IMR-90 (cell line): ENCODE measurements around the gene PTPRU. TPM values are rescaled to one million over a fixed set of nuclear protein-coding genes. Genes with fewer than 3 reads are reported as not detected.
A peak's percentile ranks its signal among the peaks of the same experiment; 100 is the strongest.

ENCODE experiments used
- ATAC-seq: fragments of 200-7000 bp; cut with Tn5 transposase; 2 replicates; pipeline ENCODE4 v1.9.1; 2020; ENCODE audit warnings: low read depth, mild to moderate bottlenecking, moderate library complexity
- BruUV-seq: library from RNA; stranded (reverse); fragments of 400-500 nt; replicated peaks from 2 replicates; lab custom pipeline; 2021; lab: Mats Ljungman, UMichigan
- CTCF ChIA-PET: fragments of 300-600 bp; formaldehyde crosslinking; extraction: SDS; loops from one replicate; lab custom pipeline; 2021; ENCODE audit warnings: antibody characterized with exemption; lab: Yijun Ruan, JAX
- POLR2A ChIA-PET: fragments of 300-600 bp; sonication (Branson Sonifier 250); formaldehyde crosslinking; loops from one replicate; lab custom pipeline; 2022; ENCODE audit warnings: antibody characterized with exemption; ENCODE audit not compliant: unreplicated experiment; lab: Charles Lee
- DNase-seq: peaks from one replicate; pipeline ENCODE4 v3.0.0; 2013
- H2AFZ ChIP-seq: replicated peaks from 2 replicates; pipeline ENCODE3; 2013; ENCODE audit warnings: low read length, mild to moderate bottlenecking; ENCODE audit not compliant: poor library complexity
- H2AK5ac ChIP-seq: 2 replicates; pipeline ENCODE4 v1.6.1; 2013; ENCODE audit warnings: low read depth, low read length, inconsistent platforms
- H2AK9ac ChIP-seq: replicated peaks from 2 replicates; pipeline ENCODE3; 2013; ENCODE audit warnings: mild to moderate bottlenecking, low read depth, low read length, moderate library complexity; ENCODE audit not compliant: poor library complexity
- H2BK120ac ChIP-seq: 2 replicates; pipeline ENCODE4 v1.6.1; 2013; ENCODE audit warnings: low read depth, low read length, inconsistent platforms
- H2BK15ac ChIP-seq: 3 replicates; pipeline ENCODE4 v1.6.1; 2013; ENCODE audit warnings: low read depth, low read length, inconsistent platforms
- H2BK20ac ChIP-seq: 2 replicates; pipeline ENCODE4 v1.6.1; 2013; ENCODE audit warnings: low read depth, mild to moderate bottlenecking, inconsistent platforms, low read length, moderate library complexity
- H2BK5ac ChIP-seq: 2 replicates; pipeline ENCODE4 v1.6.1; 2013; ENCODE audit warnings: mild to moderate bottlenecking, low read depth, low read length, inconsistent platforms; ENCODE audit not compliant: poor library complexity, severe bottlenecking
- H3K14ac ChIP-seq: replicated peaks from 2 replicates; pipeline ENCODE4 v1.6.1; 2013; ENCODE audit warnings: low read depth, low read length, inconsistent platforms
- H3K18ac ChIP-seq: 2 replicates; pipeline ENCODE4 v1.6.1; 2013; ENCODE audit warnings: low read depth, low read length, control low read depth
- H3K23ac ChIP-seq: 2 replicates; pipeline ENCODE4 v1.6.1; 2013; ENCODE audit warnings: low read depth, low read length, inconsistent platforms
- H3K27ac ChIP-seq: 2 replicates; pipeline ENCODE4 v1.5.1; 2013; ENCODE audit warnings: mild to moderate bottlenecking, control low read depth, low read length; ENCODE audit not compliant: insufficient read depth
- H3K27me3 ChIP-seq: 2 replicates; pipeline ENCODE4 v1.6.1; 2013; ENCODE audit warnings: low read length; ENCODE audit not compliant: control insufficient read depth, insufficient read depth
- H3K36me3 ChIP-seq: 2 replicates; pipeline ENCODE4 v1.6.1; 2013; ENCODE audit warnings: low read length, mixed read lengths; ENCODE audit not compliant: control insufficient read depth, insufficient read depth
- H3K4ac ChIP-seq: 2 replicates; pipeline ENCODE4 v1.6.1; 2013; ENCODE audit warnings: low read depth, low read length, inconsistent platforms
- H3K4me1 ChIP-seq: 2 replicates; pipeline ENCODE4 v1.6.1; 2013; ENCODE audit warnings: low read length, mixed read lengths; ENCODE audit not compliant: control insufficient read depth, insufficient read depth
- H3K4me2 ChIP-seq: 2 replicates; pipeline ENCODE4 v1.6.1; 2013; ENCODE audit warnings: low read depth, mild to moderate bottlenecking, control low read depth, low read length, moderate library complexity
- H3K4me3 ChIP-seq: 2 replicates; pipeline ENCODE4 v1.5.1; 2013; ENCODE audit warnings: low read depth, mild to moderate bottlenecking, control low read depth, low read length, moderate library complexity; ENCODE audit not compliant: insufficient read depth
- H3K56ac ChIP-seq: 2 replicates; pipeline ENCODE4 v1.6.1; 2013; ENCODE audit warnings: low read length, inconsistent platforms; ENCODE audit not compliant: insufficient read depth; ENCODE audit errors: extremely low read depth
- H3K79me1 ChIP-seq, 2 experiments: 2 replicates each; pipeline ENCODE4 v1.6.1; 2013; ENCODE audit warnings: low read length in 2 of 2, inconsistent platforms in 1 of 2, low read depth in 1 of 2
- H3K9ac ChIP-seq: 2 replicates; pipeline ENCODE4 v1.6.1; 2013; ENCODE audit warnings: low read depth, low read length, control low read depth
- H3K9me1 ChIP-seq: 2 replicates; pipeline ENCODE4 v1.6.1; 2013; ENCODE audit warnings: low read length, inconsistent platforms; ENCODE audit not compliant: insufficient read depth
- H3K9me3 ChIP-seq: 2 replicates; pipeline ENCODE4 v1.6.1; 2013; ENCODE audit warnings: low read length; ENCODE audit not compliant: control insufficient read depth, insufficient read depth
- H4K20me1 ChIP-seq: 2 replicates; pipeline ENCODE4 v1.6.1; 2013; ENCODE audit warnings: low read length, inconsistent platforms; ENCODE audit not compliant: insufficient read depth
- H4K5ac ChIP-seq: 2 replicates; pipeline ENCODE4 v1.6.1; 2013; ENCODE audit warnings: mild to moderate bottlenecking, low read depth, low read length, control low read depth
- H4K8ac ChIP-seq, 2 experiments: 2 replicates each; pipeline ENCODE4 v1.6.1; 2013; ENCODE audit warnings: low read depth in 2 of 2, low read length in 2 of 2, control low read depth in 1 of 2, inconsistent platforms in 1 of 2
- H4K91ac ChIP-seq: 2 replicates; pipeline ENCODE4 v1.6.1; 2013; ENCODE audit warnings: low read depth, low read length, inconsistent platforms; ENCODE audit not compliant: insufficient read depth
- CEBPB ChIP-seq: IDR thresholded peaks from 2 replicates; pipeline ENCODE4 v1.6.1; 2012; ENCODE audit warnings: low read depth, low read length, improper control_type of control experiment
- MXI1 ChIP-seq: IDR thresholded peaks from 2 replicates; pipeline ENCODE4 v1.6.1; 2012; ENCODE audit warnings: low read depth, mild to moderate bottlenecking, low read length, moderate library complexity, borderline replicate concordance
- POLR2A ChIP-seq: IDR thresholded peaks from 2 replicates; pipeline ENCODE4 v1.6.1; 2012; ENCODE audit warnings: mild to moderate bottlenecking, low read depth, low read length
- SMC3 ChIP-seq: fragments of 150-350 bp; IDR thresholded peaks from 2 replicates; pipeline ENCODE4 v1.6.1; 2016; ENCODE audit warnings: low read depth, mild to moderate bottlenecking, antibody characterized with exemption, low read length, moderate library complexity
- WGBS, 2 experiments: methylation state at CpG; one replicate each; pipeline versions ENCODE4 v1.1.5 to v1.1.7; 2013; ENCODE audit warnings: missing lambda C conversion rate in 2 of 2; ENCODE audit not compliant: insufficient read length in 1 of 2; ENCODE audit errors: extremely low coverage in 2 of 2; 5-methylcytosine and 5-hydroxymethylcytosine counted together
- dilution Hi-C: fragments of 300-500 bp; cut with HindIII; formaldehyde crosslinking; loops from one replicate; pipeline ENCODE4 v1.14.3; 2018; ENCODE audit warnings: low sequenced_read_pairs; ENCODE audit not compliant: unreplicated experiment
- in situ Hi-C: fragments of 300-500 bp; cut with MboI; formaldehyde crosslinking; loops from 3 replicates; pipeline ENCODE4 v1.14.3; 2019; ENCODE audit warnings: low sequenced_read_pairs, inconsistent platforms, mixed read lengths
- intact Hi-C: fragments of 100-400 bp; cut with micrococcal nuclease; formaldehyde crosslinking; loops from 2 replicates; pipeline ENCODE4 v1.10.0; 2022
- polyA plus RNA-seq, 3 experiments: library from polyadenylated mRNA; depleted of rRNA; stranded (reverse); fragments of >200 nt; gene quantifications; 2 replicates each; pipeline ENCODE4 v1.2.3, GENCODE V29; 2012; ENCODE audit warnings: low replicate concordance in 1 of 3
- total RNA-seq: library from RNA; depleted of rRNA; stranded (reverse); fragments of >200 nt; gene quantifications from 2 replicates; pipeline ENCODE4 v1.2.3, GENCODE V29; 2012
- TF ChIP-seq, protein P1 (sequence below): fragments of 150-350 bp; IDR thresholded peaks from 2 replicates; pipeline ENCODE4 v1.6.1; 2016; ENCODE audit warnings: low read depth, mild to moderate bottlenecking, low read length, moderate library complexity, borderline replicate concordance
- TF ChIP-seq, protein P2 (sequence below): fragments of 150-350 bp; IDR thresholded peaks from 2 replicates; pipeline ENCODE4 v1.6.1; 2017; ENCODE audit warnings: mild to moderate bottlenecking, antibody characterized with exemption, low read length, low read depth

PTPRU gene
- total and polyA plus RNA-seq, 2 of the 4 experiments (the other 2 are of a cell fraction): 7.0 to 10.7 TPM

DNA sequence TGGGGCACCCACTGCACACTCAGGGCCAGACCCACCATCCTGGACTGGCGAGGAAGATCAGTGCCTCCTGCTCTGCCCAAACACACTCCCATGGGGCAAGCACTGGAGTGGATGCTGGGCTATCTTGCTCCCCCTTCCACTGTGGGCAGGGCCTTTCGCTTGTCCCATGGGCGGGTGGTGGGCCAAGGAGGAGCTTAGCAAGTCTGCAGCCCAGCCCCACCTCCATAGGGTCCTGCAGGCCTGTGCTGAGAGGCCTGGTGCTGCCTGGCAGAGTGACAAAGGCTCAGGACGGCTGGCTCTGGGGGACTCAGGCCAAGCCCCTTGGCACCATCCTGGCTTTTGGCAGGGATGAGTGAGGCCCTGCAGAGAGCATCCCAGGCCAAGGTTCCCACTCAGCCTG is 89.4 kb downstream of the PTPRU start:
- no peaks in the 10 kb centered on the region for H4K20me1 ChIP-seq

More for the DNA sequence above, 89.4 kb downstream of the PTPRU start:
- H3K4ac ChIP-seq: no peak overlapping the region
- intact Hi-C loops (no loop called here), dilution Hi-C loops (no loop called here), in situ Hi-C loops (no loop called here)
- DNase-seq (no peak), ATAC-seq (no peak)
- no peaks in the 10 kb centered on the region for H3K4me1 ChIP-seq
- no peak overlapping the region for H3K4me3 ChIP-seq
- no peak overlapping the region for H3K4me2 ChIP-seq
- H3K27me3 ChIP-seq: no peaks in the 10 kb centered on the region
- no peak overlapping the region for H2BK5ac ChIP-seq
- no peak overlapping the region for H2BK120ac ChIP-seq
- H3K56ac ChIP-seq: no peak overlapping the region
- H2AFZ ChIP-seq: no peak overlapping the region
- H3K14ac ChIP-seq: no peak overlapping the region
- H2AK5ac ChIP-seq: no peak overlapping the region
- H2AK9ac ChIP-seq: peak overlapping the region; percentile 70
- WGBS, 2 experiments: 90% methylated on average over 2 of the region's 4 CpGs; no CpG with 5 or more reads in 1 of the 2 experiments
- BruUV-seq: no TSS peak
- no peak overlapping the region for H2BK20ac ChIP-seq
- no peak overlapping the region for H4K91ac ChIP-seq
- H3K9me1 ChIP-seq: no peaks in the 10 kb centered on the region
- H3K23ac ChIP-seq: no peak overlapping the region
- H3K79me1 ChIP-seq: no peaks in the 10 kb centered on the region
- H3K9ac ChIP-seq: no peak overlapping the region
- H2BK15ac ChIP-seq: no peak overlapping the region
- H3K36me3 ChIP-seq: no peaks in the 10 kb centered on the region; the same call in 1 of the 2 replicates
- no peak overlapping the region for H4K5ac ChIP-seq
- TF ChIP-seq CEBPB (no peak), POLR2A (no peak), MXI1 (no peak), SMC3 (no peak)
- TF ChIP-seq, protein P1, sequence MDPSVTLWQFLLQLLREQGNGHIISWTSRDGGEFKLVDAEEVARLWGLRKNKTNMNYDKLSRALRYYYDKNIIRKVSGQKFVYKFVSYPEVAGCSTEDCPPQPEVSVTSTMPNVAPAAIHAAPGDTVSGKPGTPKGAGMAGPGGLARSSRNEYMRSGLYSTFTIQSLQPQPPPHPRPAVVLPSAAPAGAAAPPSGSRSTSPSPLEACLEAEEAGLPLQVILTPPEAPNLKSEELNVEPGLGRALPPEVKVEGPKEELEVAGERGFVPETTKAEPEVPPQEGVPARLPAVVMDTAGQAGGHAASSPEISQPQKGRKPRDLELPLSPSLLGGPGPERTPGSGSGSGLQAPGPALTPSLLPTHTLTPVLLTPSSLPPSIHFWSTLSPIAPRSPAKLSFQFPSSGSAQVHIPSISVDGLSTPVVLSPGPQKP: no peak
- TF ChIP-seq, protein P2, sequence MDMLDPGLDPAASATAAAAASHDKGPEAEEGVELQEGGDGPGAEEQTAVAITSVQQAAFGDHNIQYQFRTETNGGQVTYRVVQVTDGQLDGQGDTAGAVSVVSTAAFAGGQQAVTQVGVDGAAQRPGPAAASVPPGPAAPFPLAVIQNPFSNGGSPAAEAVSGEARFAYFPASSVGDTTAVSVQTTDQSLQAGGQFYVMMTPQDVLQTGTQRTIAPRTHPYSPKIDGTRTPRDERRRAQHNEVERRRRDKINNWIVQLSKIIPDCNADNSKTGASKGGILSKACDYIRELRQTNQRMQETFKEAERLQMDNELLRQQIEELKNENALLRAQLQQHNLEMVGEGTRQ: no peak
- no peak overlapping the region for H3K18ac ChIP-seq
- no peaks in the 10 kb centered on the region for H3K9me3 ChIP-seq
- ChIA-PET CTCF (no interaction called here), POLR2A (no interaction called here)
- no peak overlapping the region for H4K8ac ChIP-seq
- no peak overlapping the region for H3K27ac ChIP-seq
